OCI-LY7 (cell line): ENCODE measurements around the gene SDCCAG8. TPM values are rescaled to one million over a fixed set of nuclear protein-coding genes. Genes with fewer than 3 reads are reported as not detected.

ENCODE experiments used
- BruUV-seq: library from RNA; stranded (reverse); fragments of 400-500 nt; replicated peaks from 2 replicates; lab custom pipeline; 2021; lab: Mats Ljungman, UMichigan
- CTCF ChIA-PET: fragments of 300-600 bp; sonication (Branson Sonifier 250); formaldehyde crosslinking; loops from one replicate; lab custom pipeline; 2022; ENCODE audit warnings: antibody characterized with exemption; ENCODE audit not compliant: unreplicated experiment; lab: Charles Lee
- POLR2A ChIA-PET: fragments of 300-600 bp; sonication (Branson Sonifier 250); formaldehyde crosslinking; loops from one replicate; lab custom pipeline; 2022; ENCODE audit warnings: antibody characterized with exemption; lab: Charles Lee
- DNase-seq: peaks from one replicate; pipeline ENCODE4 v3.0.0-alpha.2; 2015; ENCODE audit warnings: low spot score
- H2AFZ ChIP-seq: fragments of 200-600 bp; sonication (generic), shearing (Covaris generic); 2 replicates; pipeline ENCODE4 v1.6.1; 2014; ENCODE audit warnings: mild to moderate bottlenecking, antibody characterized with exemption, low read length, moderate library complexity
- H3K27ac ChIP-seq: fragments of 200-600 bp; sonication (generic); 2 replicates; pipeline ENCODE4 v1.5.1; 2014; ENCODE audit warnings: mixed run types, low read depth, mild to moderate bottlenecking, moderate library complexity, low read length, inconsistent platforms; ENCODE audit not compliant: poor library complexity, severe bottlenecking
- H3K36me3 ChIP-seq: fragments of 200-600 bp; sonication (generic); 2 replicates; pipeline ENCODE4 v1.6.1; 2014; ENCODE audit warnings: mild to moderate bottlenecking, antibody characterized with exemption, low read length, moderate library complexity, mixed read lengths; ENCODE audit not compliant: insufficient read depth
- H3K4me1 ChIP-seq: fragments of 200-600 bp; sonication (generic); 2 replicates; pipeline ENCODE4 v1.5.1; 2014; ENCODE audit warnings: mild to moderate bottlenecking, low read length; ENCODE audit not compliant: insufficient read depth, poor library complexity, severe bottlenecking
- H3K4me2 ChIP-seq: fragments of 200-600 bp; sonication (generic); 2 replicates; pipeline ENCODE4 v1.6.1; 2014; ENCODE audit warnings: mild to moderate bottlenecking, low read length
- H3K4me3 ChIP-seq: fragments of 200-600 bp; sonication (generic); 2 replicates; pipeline ENCODE4 v1.5.1; 2014; ENCODE audit warnings: mild to moderate bottlenecking, low read depth, low read length; ENCODE audit not compliant: poor library complexity, severe bottlenecking
- H3K79me2 ChIP-seq: fragments of 200-600 bp; sonication (generic); 2 replicates; pipeline ENCODE4 v1.6.1; 2016; ENCODE audit warnings: low read depth, mild to moderate bottlenecking, low read length, moderate library complexity, mixed read lengths; ENCODE audit not compliant: insufficient read depth
- H3K9me2 ChIP-seq: fragments of 200-600 bp; sonication (generic); 2 replicates; pipeline ENCODE4 v1.6.1; 2016; ENCODE audit warnings: mild to moderate bottlenecking, low read length, mixed read lengths; ENCODE audit not compliant: insufficient read depth
- H3K9me3 ChIP-seq: fragments of 200-600 bp; sonication (generic); 2 replicates; pipeline ENCODE4 v1.6.1; 2014; ENCODE audit warnings: mild to moderate bottlenecking, mixed run types, low read length, mixed read lengths
- H4K20me1 ChIP-seq: fragments of 200-600 bp; sonication (generic); 2 replicates; pipeline ENCODE4 v1.6.1; 2014; ENCODE audit warnings: mild to moderate bottlenecking, antibody characterized with exemption, low read length, moderate library complexity, mixed read lengths; ENCODE audit not compliant: insufficient read depth
- EZH2phosphoT487 ChIP-seq: fragments of 200-600 bp; sonication (generic); IDR thresholded peaks from 2 replicates; pipeline ENCODE4 v1.6.1; 2018; ENCODE audit warnings: low read depth, borderline replicate concordance, mild to moderate bottlenecking, mixed run types, antibody characterized with exemption, low read length, moderate library complexity, mixed read lengths
- intact Hi-C: fragments of 100-400 bp; cut with micrococcal nuclease; formaldehyde crosslinking; loops from one replicate; pipeline ENCODE4 v1.10.0; 2022; ENCODE audit not compliant: unreplicated experiment
- total RNA-seq, 2 experiments: library from RNA; depleted of rRNA in 1 of 2; stranded (reverse); fragments of >200 nt in 1 of 2; shearing (Covaris generic) in 1 of 2; gene quantifications; 2 replicates each; pipeline ENCODE4 v1.2.3, GENCODE V29; 2014 to 2022
- TF ChIP-seq, protein P1 (sequence below): fragments of 200-600 bp; sonication (generic); conservative IDR thresholded peaks from 2 replicates; pipeline ENCODE4 v1.5.1; 2014; ENCODE audit warnings: mild to moderate bottlenecking, antibody characterized with exemption, low read length, moderate library complexity, mixed read lengths

SDCCAG8 gene
- total RNA-seq, 2 experiments from 2014 or later = 18.1 to 28.7 TPM

DNA sequence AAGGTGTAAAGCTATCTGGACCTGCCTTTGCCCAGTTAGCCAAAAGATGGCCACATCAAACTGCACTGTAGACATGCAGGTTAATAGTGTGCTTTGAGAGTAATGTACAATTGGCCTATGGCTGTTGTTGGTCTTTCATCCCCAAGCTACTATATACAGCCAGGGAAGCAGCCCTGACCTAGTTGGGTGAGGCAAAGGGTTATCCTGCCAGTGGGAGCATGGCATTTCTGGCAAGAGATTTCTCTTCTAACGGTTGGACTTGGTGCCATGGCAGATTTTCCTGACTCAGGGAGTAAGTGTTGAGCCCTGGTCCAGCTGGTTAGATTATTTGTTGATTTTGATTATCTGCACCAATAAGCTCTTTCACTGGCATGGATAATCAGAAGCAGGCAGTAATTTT is 119.8 kb downstream of the SDCCAG8 start:
- POLR2A ChIA-PET = interaction anchor here (1.1 kb wide), 1 partner anchor 14 kb away, joined by 3 read pairs; no protein-coding TSS in a partner anchor
- Histone ChIP-seq H3K4me3 (no peak overlapping the region), H3K9me2 (no peaks in the 10 kb centered on the region), H3K4me1 (no peaks in the 10 kb centered on the region), H2AFZ (no peak overlapping the region), H3K27ac (no peak overlapping the region), H3K9me3 (peaks cover 8% of the 10 kb centered on the region; the same call in 1 of the 2 replicates), H3K4me2 (no peak overlapping the region), H4K20me1 (no peaks in the 10 kb centered on the region), H3K79me2 (no peaks in the 10 kb centered on the region), H3K36me3 (no peaks in the 10 kb centered on the region)
- BruUV-seq = no TSS peak
- no peak for DNase-seq
- TF ChIP-seq EZH2phosphoT487 = no peak
- TF ChIP-seq, protein P1, sequence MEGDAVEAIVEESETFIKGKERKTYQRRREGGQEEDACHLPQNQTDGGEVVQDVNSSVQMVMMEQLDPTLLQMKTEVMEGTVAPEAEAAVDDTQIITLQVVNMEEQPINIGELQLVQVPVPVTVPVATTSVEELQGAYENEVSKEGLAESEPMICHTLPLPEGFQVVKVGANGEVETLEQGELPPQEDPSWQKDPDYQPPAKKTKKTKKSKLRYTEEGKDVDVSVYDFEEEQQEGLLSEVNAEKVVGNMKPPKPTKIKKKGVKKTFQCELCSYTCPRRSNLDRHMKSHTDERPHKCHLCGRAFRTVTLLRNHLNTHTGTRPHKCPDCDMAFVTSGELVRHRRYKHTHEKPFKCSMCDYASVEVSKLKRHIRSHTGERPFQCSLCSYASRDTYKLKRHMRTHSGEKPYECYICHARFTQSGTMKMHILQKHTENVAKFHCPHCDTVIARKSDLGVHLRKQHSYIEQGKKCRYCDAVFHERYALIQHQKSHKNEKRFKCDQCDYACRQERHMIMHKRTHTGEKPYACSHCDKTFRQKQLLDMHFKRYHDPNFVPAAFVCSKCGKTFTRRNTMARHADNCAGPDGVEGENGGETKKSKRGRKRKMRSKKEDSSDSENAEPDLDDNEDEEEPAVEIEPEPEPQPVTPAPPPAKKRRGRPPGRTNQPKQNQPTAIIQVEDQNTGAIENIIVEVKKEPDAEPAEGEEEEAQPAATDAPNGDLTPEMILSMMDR = no peak
- CTCF ChIA-PET = no interaction called here
- intact Hi-C loops = no loop called here

DNA sequence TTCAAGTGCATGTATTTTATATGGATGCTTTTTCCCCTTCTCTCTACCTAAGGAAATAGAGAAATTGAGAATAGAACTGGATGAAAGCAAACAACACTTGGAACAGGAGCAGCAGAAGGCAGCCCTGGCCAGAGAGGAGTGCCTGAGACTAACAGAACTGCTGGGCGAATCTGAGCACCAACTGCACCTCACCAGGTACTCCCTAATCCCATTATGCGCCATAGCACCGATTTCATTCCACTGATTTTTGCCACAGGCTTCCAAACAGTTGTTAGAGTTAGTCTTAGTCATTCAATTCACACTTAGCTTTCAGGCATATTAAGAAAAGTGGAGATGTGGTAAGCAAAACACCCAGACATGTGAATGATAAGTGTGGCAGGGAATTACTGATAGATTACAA is 122.8 kb downstream of the SDCCAG8 start:
- POLR2A ChIA-PET = no interaction called here

GRCh38 chr1:243379208-243379607 is 123.4 kb downstream of the SDCCAG8 start:
- no peak for DNase-seq
- ChIA-PET CTCF (no interaction called here), POLR2A (no interaction called here)
- no peak overlapping the region for H3K4me2 ChIP-seq
- no peaks in the 10 kb centered on the region for H3K36me3 ChIP-seq
- no peaks in the 10 kb centered on the region for H3K9me2 ChIP-seq
- H2AFZ ChIP-seq = no peak overlapping the region
- TF ChIP-seq EZH2phosphoT487 = no peak
- TF ChIP-seq, protein P1 = no peak
- H3K9me3 ChIP-seq = peaks cover 5% of the 10 kb centered on the region; the same call in 1 of the 2 replicates
- no peak overlapping the region for H3K4me3 ChIP-seq
- BruUV-seq = no TSS peak
- no peak overlapping the region for H3K27ac ChIP-seq
- no peaks in the 10 kb centered on the region for H4K20me1 ChIP-seq
- H3K4me1 ChIP-seq = no peaks in the 10 kb centered on the region
- H3K79me2 ChIP-seq = no peaks in the 10 kb centered on the region
- intact Hi-C loops = no loop called here

More for the DNA sequence above, 122.8 kb downstream of the SDCCAG8 start:
- H3K9me2 ChIP-seq = no peaks in the 10 kb centered on the region
- no peaks in the 10 kb centered on the region for H3K4me1 ChIP-seq
- H3K27ac ChIP-seq = no peak overlapping the region
- intact Hi-C loops = no loop called here
- no peak overlapping the region for H3K4me2 ChIP-seq
- no peak overlapping the region for H2AFZ ChIP-seq
- BruUV-seq = no TSS peak
- H3K36me3 ChIP-seq = no peaks in the 10 kb centered on the region
- H3K9me3 ChIP-seq = peaks cover 8% of the 10 kb centered on the region; the same call in 1 of the 2 replicates
- CTCF ChIA-PET = no interaction called here
- no peak overlapping the region for H3K4me3 ChIP-seq
- no peak for TF ChIP-seq EZH2phosphoT487
- TF ChIP-seq, protein P1 = no peak
- no peak for DNase-seq
- no peaks in the 10 kb centered on the region for H4K20me1 ChIP-seq
- no peaks in the 10 kb centered on the region for H3K79me2 ChIP-seq
